Immature natural killer cell (primary cell): ENCODE results near the gene CADM2. TPM values are rescaled to one million over a fixed set of nuclear protein-coding genes. Genes with fewer than 3 reads are reported as not detected.
A peak's percentile ranks its signal among the peaks of the same experiment; 100 is the strongest.

ENCODE experiments used
- DNase-seq, 3 donors: peaks; one replicate each; pipeline ENCODE4 v3.0.0; 2022; ENCODE audit warnings: mixed read lengths in 1 of 3
- H3K27ac Mint-ChIP-seq, 6 donors: one replicate each; pipeline ENCODE4 v1.8.0; 2020; ENCODE audit warnings: mixed read lengths in 6 of 6, mild to moderate bottlenecking in 5 of 6, inconsistent platforms in 4 of 6, moderate library complexity in 3 of 6
- H3K27me3 Mint-ChIP-seq, 3 donors: one replicate each; pipeline ENCODE4 v1.8.0; 2020 to 2021; ENCODE audit warnings: low read depth in 3 of 3, mild to moderate bottlenecking in 3 of 3, mixed read lengths in 3 of 3, moderate library complexity in 3 of 3, inconsistent platforms in 1 of 3
- H3K36me3 Mint-ChIP-seq, 3 donors: one replicate each; pipeline ENCODE4 v1.8.0; 2020; ENCODE audit warnings: mixed read lengths in 3 of 3, inconsistent platforms in 2 of 3, mild to moderate bottlenecking in 2 of 3
- H3K4me1 Mint-ChIP-seq, 2 donors: one replicate each; pipeline ENCODE4 v1.8.0; 2020; ENCODE audit warnings: inconsistent platforms in 2 of 2, mild to moderate bottlenecking in 2 of 2, mixed read lengths in 2 of 2, moderate library complexity in 1 of 2
- H3K4me3 Mint-ChIP-seq, 5 donors: one replicate each; pipeline ENCODE4 v1.8.0; 2020; ENCODE audit warnings: mild to moderate bottlenecking in 5 of 5, mixed read lengths in 5 of 5, inconsistent platforms in 3 of 5, moderate library complexity in 3 of 5
- H3K9me3 Mint-ChIP-seq, 6 donors: one replicate each; pipeline ENCODE4 v1.8.0; 2020; ENCODE audit warnings: mild to moderate bottlenecking in 6 of 6, mixed read lengths in 6 of 6, inconsistent platforms in 4 of 6, moderate library complexity in 3 of 6
- polyA plus RNA-seq, 3 donors: library from polyadenylated mRNA; unstranded; fragments of 300-500 nt; fragmentation: Illumina TruSeq; gene quantifications; one replicate each; pipeline ENCODE4 v1.2.3, GENCODE V29; 2021

Gene CADM2
- polyA plus RNA-seq, 3 donors from 2014 or later = 0.64 TPM; not detected in 2

DNA sequence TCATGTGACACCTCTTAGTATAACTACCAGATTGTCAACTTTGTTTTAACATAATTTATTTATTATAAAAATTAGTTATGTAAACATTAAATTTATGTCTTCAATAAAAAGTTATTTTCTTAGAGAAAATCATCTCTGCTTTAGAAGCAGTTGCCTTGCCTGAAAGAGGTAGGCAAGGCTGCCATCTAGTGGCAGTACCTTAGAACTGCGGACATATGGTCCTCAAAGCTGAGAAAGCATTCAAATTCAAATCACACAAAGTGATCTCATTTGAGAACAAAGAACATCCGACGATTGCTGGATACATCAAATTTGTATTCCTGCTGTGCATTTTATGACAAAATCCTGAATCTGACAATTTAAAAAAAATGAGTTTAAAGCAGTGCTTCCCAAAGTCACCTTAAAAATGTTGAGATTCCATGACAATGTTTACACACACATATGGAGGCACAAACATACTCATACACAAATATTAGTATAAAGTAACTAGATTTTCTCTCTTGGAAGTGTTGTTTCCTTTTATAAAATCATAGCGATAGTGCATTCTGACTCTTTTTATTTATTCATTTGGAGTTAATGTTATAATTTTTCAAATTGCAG lies 617.4 kb downstream of the CADM2 start:
- DNase-seq = peak in 2 of 3 donors; percentile 1 to 2
- peaks cover 0 to 7% (median 2%) of the 10 kb centered on the region in 6 donors for H3K9me3 Mint-ChIP-seq
- H3K4me3 Mint-ChIP-seq = no peak overlapping the region
- H3K27ac Mint-ChIP-seq = no peak overlapping the region
- H3K27me3 Mint-ChIP-seq = peaks cover 0 to 1% (median 0%) of the 10 kb centered on the region in 3 donors
- H3K36me3 Mint-ChIP-seq = peaks cover 0 to 3% (median 0%) of the 10 kb centered on the region in 3 donors
- H3K4me1 Mint-ChIP-seq = no peaks in the 10 kb centered on the region

DNA sequence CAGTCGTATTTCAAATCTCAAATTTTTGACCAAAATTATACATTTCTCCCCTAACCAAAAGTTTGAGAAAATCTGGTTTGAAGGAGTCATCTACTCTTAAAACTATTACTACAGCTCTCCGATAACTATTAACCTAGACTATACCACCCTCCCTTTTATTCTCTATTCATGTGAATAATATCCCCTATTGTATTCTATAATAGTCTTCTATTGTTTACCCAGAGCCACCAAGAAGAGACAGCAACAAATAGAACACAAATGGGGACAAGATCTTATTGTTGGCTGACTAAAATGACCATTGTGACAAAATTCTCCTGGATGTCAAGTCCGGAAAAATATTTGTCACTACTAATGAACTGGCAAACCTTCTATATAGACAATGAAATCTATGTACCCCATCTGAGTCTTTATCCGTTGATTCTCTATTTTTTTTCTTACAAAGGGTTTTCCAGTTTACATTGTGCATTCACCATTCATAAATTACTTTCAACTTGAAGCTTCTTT lies 618.0 kb downstream of the CADM2 start:
- Mint-ChIP-seq H3K27me3 (peaks cover 0 to 1% (median 0%) of the 10 kb centered on the region in 3 donors), H3K27ac (no peak overlapping the region), H3K4me3 (no peak overlapping the region), H3K9me3 (peaks cover 0 to 12% (median 2%) of the 10 kb centered on the region in 6 donors), H3K4me1 (no peaks in the 10 kb centered on the region), H3K36me3 (peaks cover 0 to 3% (median 0%) of the 10 kb centered on the region in 3 donors)
- DNase-seq = no peak

DNA sequence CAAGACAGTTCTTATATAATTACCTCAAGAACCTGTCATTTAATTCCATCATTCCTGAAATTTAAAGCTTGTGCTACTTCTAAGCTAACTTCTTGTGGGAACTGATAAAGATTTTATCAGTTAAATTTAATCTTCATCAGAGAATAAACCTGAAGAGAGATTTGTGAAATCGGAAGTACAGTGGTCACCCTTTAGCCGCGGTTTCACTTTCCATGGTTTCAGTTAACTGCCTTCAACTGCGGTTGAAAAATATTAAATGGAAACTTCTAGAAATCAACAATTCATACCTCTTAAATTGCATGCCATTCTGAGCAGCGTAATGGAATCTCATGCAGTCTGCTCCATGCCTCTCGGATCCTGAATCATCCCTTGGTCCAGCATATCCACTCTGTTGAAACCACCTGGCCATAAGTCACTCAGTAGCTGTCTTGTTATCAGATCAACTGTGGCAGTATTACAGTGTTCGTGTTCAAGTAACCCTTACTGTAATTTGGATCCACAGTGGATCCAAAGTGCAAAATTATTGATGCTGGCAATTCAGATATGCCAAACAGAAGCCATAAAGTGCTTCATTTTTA lies 626.1 kb downstream of the CADM2 start:
- DNase-seq = no peak
- Mint-ChIP-seq H3K36me3 (no peaks in the 10 kb centered on the region), H3K9me3 (peaks cover 0 to 44% (median 6%) of the 10 kb centered on the region in 6 donors), H3K27ac (no peak overlapping the region), H3K4me3 (no peak overlapping the region), H3K27me3 (peaks cover 0 to 2% (median 0%) of the 10 kb centered on the region in 3 donors), H3K4me1 (no peaks in the 10 kb centered on the region)

DNA sequence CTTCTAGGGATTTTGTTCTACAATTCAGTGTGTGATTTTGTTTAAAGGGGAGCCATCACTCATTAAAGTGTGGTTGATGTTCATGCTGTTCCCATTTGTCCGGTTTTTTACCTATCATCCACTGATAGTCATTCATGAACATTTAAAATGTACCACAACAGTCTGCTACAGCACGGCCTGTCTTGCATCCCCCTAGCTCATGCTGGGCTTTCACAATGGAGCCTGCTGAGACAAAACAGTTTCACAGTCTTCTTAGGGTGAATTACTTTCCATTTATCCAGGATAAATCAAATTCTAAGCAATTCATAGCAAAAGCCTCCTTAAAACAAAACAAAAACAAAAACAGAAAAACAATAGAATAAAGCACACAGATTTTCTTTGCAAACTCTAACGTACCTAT lies 627.2 kb downstream of the CADM2 start:
- H3K4me1 Mint-ChIP-seq = no peaks in the 10 kb centered on the region
- H3K9me3 Mint-ChIP-seq = peaks cover 0 to 51% (median 6%) of the 10 kb centered on the region in 6 donors
- no peak overlapping the region for H3K27ac Mint-ChIP-seq
- H3K4me3 Mint-ChIP-seq = no peak overlapping the region
- DNase-seq = no peak
- H3K27me3 Mint-ChIP-seq = peaks cover 0 to 2% (median 0%) of the 10 kb centered on the region in 3 donors
- no peaks in the 10 kb centered on the region for H3K36me3 Mint-ChIP-seq

DNA sequence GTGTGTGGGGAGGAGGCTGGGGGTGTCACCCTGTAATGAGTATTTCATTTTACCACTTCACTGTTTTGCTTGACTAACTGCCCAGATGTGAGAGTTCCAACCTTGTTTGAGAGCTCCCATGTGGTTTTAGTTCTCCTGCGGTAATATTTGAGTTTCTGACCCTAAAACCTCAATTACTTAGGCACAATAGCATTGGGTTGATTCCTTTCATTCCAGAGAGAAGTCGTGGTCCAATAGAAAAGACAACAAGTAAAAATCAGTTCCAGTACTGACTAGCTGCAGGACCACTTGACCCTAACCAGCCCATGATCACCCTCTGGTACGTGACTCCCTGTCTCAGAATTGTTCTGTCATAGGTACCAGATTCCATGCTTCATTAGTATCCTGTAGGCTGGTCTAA lies 630.4 kb downstream of the CADM2 start:
- Mint-ChIP-seq H3K9me3 (peaks cover 2 to 49% (median 6%) of the 10 kb centered on the region in 6 donors), H3K27ac (no peak overlapping the region), H3K27me3 (peaks cover 0 to 2% (median 0%) of the 10 kb centered on the region in 3 donors), H3K4me1 (no peaks in the 10 kb centered on the region), H3K36me3 (no peaks in the 10 kb centered on the region), H3K4me3 (no peak overlapping the region)
- no peak for DNase-seq

DNA sequence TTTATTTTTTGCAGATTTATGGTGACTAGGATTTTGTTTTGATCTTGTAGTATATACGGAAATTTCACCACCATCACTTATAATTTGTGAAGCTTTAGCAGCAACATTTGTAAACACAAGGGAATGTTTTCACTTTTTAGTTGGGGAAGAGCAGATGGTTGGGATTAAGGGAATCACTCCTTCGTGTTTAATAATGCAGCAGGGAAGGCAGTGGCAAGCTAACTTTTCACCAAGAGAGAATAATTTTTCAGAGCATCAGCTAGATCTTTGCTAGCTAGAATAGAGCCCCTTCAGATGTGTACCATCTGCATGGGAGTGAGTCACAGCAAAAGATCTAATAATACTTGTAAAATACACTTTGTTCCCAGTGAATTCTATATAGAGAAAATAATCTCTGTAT lies 632.7 kb downstream of the CADM2 start:
- no peak for DNase-seq
- H3K4me1 Mint-ChIP-seq = no peaks in the 10 kb centered on the region
- H3K27me3 Mint-ChIP-seq = no peaks in the 10 kb centered on the region
- no peak overlapping the region for H3K4me3 Mint-ChIP-seq
- H3K9me3 Mint-ChIP-seq = peaks cover 3 to 46% (median 8%) of the 10 kb centered on the region in 6 donors
- H3K27ac Mint-ChIP-seq = no peak overlapping the region
- no peaks in the 10 kb centered on the region for H3K36me3 Mint-ChIP-seq

DNA sequence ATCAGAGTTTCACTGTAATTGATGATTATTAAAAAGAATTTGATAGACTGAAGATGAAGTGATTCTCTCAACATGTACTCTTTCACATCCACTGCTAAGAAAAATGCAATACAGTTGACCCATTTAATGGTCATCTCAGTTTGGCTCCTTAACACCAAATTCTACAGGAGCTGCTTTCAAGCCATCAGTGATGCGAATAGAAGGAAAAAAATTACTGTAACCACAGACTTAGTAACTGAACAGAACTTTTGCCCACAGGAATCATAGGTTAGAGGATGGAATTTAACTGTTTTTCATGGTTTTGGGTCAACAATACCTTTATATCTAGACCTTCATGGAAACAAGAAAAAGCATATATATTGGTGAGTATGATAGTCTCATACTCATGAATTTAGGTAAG lies 633.5 kb downstream of the CADM2 start:
- H3K36me3 Mint-ChIP-seq = no peaks in the 10 kb centered on the region
- H3K4me3 Mint-ChIP-seq = no peak overlapping the region
- H3K9me3 Mint-ChIP-seq = peaks cover 4 to 46% (median 10%) of the 10 kb centered on the region in 6 donors
- no peaks in the 10 kb centered on the region for H3K27me3 Mint-ChIP-seq
- no peak overlapping the region for H3K27ac Mint-ChIP-seq
- H3K4me1 Mint-ChIP-seq = no peaks in the 10 kb centered on the region
- DNase-seq = no peak

DNA sequence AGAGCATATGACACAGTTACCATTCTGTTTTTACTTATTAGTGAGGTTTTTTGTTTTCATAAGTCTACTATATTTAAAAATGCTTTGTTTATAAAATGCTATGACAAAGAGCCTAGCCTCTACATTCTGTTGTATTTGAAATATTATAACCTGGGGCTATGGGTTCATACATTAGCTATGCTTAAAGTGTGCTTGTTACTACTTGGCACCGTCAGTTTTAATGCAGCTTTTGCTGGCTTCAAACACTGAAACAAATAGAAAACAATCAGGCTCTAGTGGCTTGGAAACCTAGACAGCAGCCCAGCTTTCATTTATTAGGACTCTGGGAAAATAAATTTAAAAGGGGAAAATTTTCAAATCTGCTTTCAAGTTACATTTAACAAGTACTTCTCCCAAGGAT lies 635.9 kb downstream of the CADM2 start:
- Mint-ChIP-seq H3K27me3 (no peaks in the 10 kb centered on the region), H3K4me3 (no peak overlapping the region), H3K27ac (no peak overlapping the region), H3K4me1 (no peaks in the 10 kb centered on the region), H3K9me3 (peaks cover 4 to 36% (median 8%) of the 10 kb centered on the region in 6 donors), H3K36me3 (no peaks in the 10 kb centered on the region)
- DNase-seq = no peak

DNA sequence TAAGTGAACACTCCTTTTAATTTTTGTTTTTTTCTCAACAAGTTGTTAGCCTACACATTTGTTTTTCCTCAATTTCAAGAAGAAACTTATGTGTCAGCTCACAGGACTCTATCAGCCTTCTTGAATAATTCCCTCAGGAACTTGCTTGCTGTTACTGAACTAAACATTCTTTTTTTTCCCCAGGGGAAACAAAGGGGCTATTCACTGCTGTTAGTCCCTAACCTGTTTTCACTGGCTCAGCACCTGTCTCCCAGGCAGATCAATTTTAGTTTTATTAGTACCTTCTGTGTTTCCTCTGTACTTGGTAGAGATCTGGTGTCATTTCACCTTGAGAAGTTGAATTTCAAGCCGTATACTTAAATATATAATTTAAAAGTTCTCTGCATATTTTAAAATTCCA lies 644.6 kb downstream of the CADM2 start:
- Mint-ChIP-seq H3K9me3 (peaks cover 6 to 49% (median 17%) of the 10 kb centered on the region in 6 donors), H3K4me1 (no peaks in the 10 kb centered on the region), H3K27me3 (no peaks in the 10 kb centered on the region), H3K27ac (no peak overlapping the region), H3K4me3 (no peak overlapping the region), H3K36me3 (peaks cover 0 to 5% (median 0%) of the 10 kb centered on the region in 3 donors)
- DNase-seq = no peak

DNA sequence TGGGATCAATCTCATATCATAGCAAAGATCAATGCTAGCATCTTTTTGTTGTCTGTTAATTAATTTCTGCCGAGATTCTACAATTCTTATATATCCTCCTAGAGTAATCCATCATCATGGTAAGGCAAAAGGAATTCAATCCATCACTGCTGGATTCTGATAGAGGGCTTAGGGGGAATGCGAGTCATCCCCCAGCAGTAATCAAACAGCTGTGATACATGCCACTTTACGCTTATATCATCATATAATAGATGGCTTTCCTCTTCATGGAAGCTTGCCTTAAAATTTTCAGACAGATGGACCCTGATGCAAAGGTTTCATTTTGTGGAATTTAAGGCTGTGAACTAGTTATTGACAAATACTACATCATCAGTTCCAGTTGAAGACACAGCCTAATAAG lies 645.9 kb downstream of the CADM2 start:
- Mint-ChIP-seq H3K36me3 (peaks cover 0 to 5% (median 0%) of the 10 kb centered on the region in 3 donors), H3K27me3 (no peaks in the 10 kb centered on the region), H3K4me3 (no peak overlapping the region), H3K9me3 (peaks cover 7 to 51% (median 20%) of the 10 kb centered on the region in 6 donors), H3K27ac (no peak overlapping the region), H3K4me1 (no peaks in the 10 kb centered on the region)
- no peak for DNase-seq

DNA sequence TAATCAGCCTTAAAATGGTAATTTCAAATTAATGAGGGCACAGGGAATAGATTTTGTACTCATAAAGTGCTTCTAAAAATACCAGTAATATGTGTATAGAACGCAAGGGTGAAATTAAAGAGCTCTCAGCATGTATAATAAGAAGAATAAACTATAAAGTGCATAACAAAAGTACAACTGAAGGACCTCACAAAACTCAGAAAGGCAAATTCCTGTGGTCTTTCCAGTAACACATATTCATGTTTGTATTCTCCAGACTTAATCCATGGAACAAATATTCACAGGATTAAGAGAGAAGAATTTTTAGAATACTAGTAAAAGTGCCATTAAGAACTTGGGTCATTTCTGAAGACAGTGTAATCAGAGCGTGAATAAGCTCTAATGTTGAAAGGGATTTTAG lies 646.3 kb downstream of the CADM2 start:
- H3K4me3 Mint-ChIP-seq = no peak overlapping the region
- H3K27ac Mint-ChIP-seq = no peak overlapping the region
- DNase-seq = no peak
- H3K9me3 Mint-ChIP-seq = peaks cover 7 to 51% (median 19%) of the 10 kb centered on the region in 6 donors
- no peaks in the 10 kb centered on the region for H3K4me1 Mint-ChIP-seq
- peaks cover 0 to 5% (median 0%) of the 10 kb centered on the region in 3 donors for H3K36me3 Mint-ChIP-seq
- H3K27me3 Mint-ChIP-seq = no peaks in the 10 kb centered on the region

DNA sequence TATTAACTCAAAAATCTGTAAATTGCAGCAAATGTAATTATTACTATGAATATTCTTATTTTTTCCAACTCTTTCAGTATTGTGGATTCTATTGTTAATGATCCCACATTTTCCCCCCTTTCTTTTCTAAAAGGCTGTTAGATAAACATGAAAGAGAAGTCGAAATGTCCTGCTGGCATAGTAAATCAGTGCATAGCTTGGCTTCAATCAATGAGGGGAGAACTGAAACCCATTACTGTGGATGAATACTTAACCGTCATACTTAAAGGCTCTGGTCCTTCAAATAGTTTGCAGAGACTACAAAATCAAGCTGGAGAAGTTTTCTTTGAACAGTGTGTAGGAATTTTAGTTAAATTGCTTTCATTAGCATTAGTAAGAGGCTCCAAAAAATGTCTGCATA lies 667.9 kb downstream of the CADM2 start:
- peaks cover 4 to 50% (median 18%) of the 10 kb centered on the region in 6 donors for H3K9me3 Mint-ChIP-seq

DNA sequence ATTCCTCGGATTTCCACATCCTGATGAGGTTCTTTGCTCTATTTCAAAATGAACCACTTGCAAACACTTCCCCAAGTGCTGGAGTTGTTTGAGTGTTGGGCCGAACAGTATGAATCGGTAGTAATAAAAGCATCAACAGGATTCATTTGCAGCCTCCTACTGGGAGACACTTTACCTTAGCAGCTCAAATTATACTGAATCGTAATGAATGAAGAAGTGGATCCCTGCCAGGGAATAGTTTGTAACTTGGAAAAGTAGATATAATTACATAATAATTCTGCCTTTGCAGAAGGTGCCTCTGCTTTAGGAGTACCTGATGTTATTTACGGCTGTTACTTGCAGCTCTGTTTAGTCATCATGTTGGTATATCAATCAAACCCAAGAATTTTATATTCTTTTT lies 669.1 kb downstream of the CADM2 start:
- no peaks in the 10 kb centered on the region for H3K27me3 Mint-ChIP-seq
- no peak overlapping the region for H3K4me3 Mint-ChIP-seq
- no peak overlapping the region for H3K27ac Mint-ChIP-seq
- no peaks in the 10 kb centered on the region for H3K4me1 Mint-ChIP-seq
- no peak for DNase-seq
- H3K9me3 Mint-ChIP-seq = peaks cover 9 to 46% (median 17%) of the 10 kb centered on the region in 6 donors
- no peaks in the 10 kb centered on the region for H3K36me3 Mint-ChIP-seq

More for the DNA sequence above, 667.9 kb downstream of the CADM2 start:
- Mint-ChIP-seq H3K36me3 (no peaks in the 10 kb centered on the region), H3K4me3 (no peak overlapping the region), H3K4me1 (no peaks in the 10 kb centered on the region), H3K27ac (no peak overlapping the region), H3K27me3 (no peaks in the 10 kb centered on the region)
- DNase-seq = no peak

DNA sequence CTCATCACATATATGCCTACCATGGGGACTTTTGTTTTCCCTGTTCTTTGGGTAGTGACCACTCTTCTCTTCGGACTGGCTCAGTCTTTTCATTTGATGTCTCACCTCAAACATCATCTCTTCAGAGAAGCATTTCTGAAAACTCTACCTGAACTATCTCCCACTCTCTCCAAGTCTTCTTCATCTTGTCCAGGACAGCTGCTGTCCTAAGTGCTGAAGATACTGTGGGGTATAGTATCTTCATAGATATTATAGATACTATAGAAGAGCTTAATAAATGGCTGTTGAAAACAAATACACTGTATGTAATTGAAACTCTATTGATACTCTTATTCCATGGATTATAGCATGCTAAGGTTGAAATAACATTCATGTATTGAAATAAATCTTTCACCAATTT lies 672.3 kb downstream of the CADM2 start:
- H3K27ac Mint-ChIP-seq = no peak overlapping the region
- no peak overlapping the region for H3K4me3 Mint-ChIP-seq
- no peaks in the 10 kb centered on the region for H3K4me1 Mint-ChIP-seq
- no peak for DNase-seq
- H3K9me3 Mint-ChIP-seq = peaks cover 5 to 46% (median 19%) of the 10 kb centered on the region in 6 donors
- H3K36me3 Mint-ChIP-seq = no peaks in the 10 kb centered on the region
- H3K27me3 Mint-ChIP-seq = no peaks in the 10 kb centered on the region
